Gastrocnemius medialis (tissue), 4 donors: ENCODE results near the gene ERF. TPM values are rescaled to one million over a fixed set of nuclear protein-coding genes. Genes with fewer than 3 reads are reported as not detected.
A peak's percentile ranks its signal among the peaks of the same experiment; 100 is the strongest.

Experiments
- ATAC-seq, 2 donors: fragments of 150-250 bp; one replicate each; pipeline ENCODE4 v1.9.1; 2016
- DNase-seq, 2 donors: peaks; one replicate each; pipeline ENCODE4 v3.0.0-alpha.2; 2019
- H3K27ac ChIP-seq, 4 donors: fragments of 200-600 bp; sonication (generic); 1 replicate in 1 of 4; 2 replicates in 3 of 4; pipeline ENCODE4 v1.5.1; 2016 to 2018; ENCODE audit warnings: mild to moderate bottlenecking in 2 of 4, moderate library complexity in 1 of 4
- H3K27me3 ChIP-seq, 3 donors: fragments of 200-600 bp; sonication (generic) in 2 of 3; 1 replicate in 1 of 3; 2 replicates in 2 of 3; pipeline versions ENCODE4 v1.5.1 to v1.6.0; 2016 to 2019; ENCODE audit warnings: mild to moderate bottlenecking in 1 of 3, moderate library complexity in 1 of 3
- H3K36me3 ChIP-seq, 2 donors: fragments of 200-600 bp; sonication (generic) in 1 of 2; one replicate each; pipeline ENCODE4 v1.5.1; 2017 to 2018
- H3K4me1 ChIP-seq, 2 donors: fragments of 200-600 bp; sonication (generic) in 1 of 2; one replicate each; pipeline ENCODE4 v1.5.1; 2016 to 2017; ENCODE audit warnings: mild to moderate bottlenecking in 2 of 2
- H3K4me3 ChIP-seq, 4 donors: fragments of 200-600 bp; sonication (generic) in 3 of 4; 1 replicate in 1 of 4; 2 replicates in 3 of 4; pipeline ENCODE4 v1.5.1; 2016 to 2019; ENCODE audit warnings: mild to moderate bottlenecking in 2 of 4
- H3K9me3 ChIP-seq, 3 donors: fragments of 200-600 bp; sonication (generic) in 2 of 3; 1 replicate in 1 of 3; 2 replicates in 2 of 3; pipeline ENCODE4 v1.5.1; 2016 to 2019
- CTCF ChIP-seq, 5 experiments: fragments of 450-650 bp in 3 of 5; fragments of 200-600 bp in 2 of 5; sonication (generic) in 2 of 5; IDR thresholded peaks in 4 of 5; conservative IDR thresholded peaks in 1 of 5; 1 replicate in 4 of 5; 2 replicates in 1 of 5; pipeline ENCODE4 v1.5.1; 2016 to 2019; ENCODE audit warnings: antibody characterized with exemption in 5 of 5, mild to moderate bottlenecking in 3 of 5, moderate library complexity in 3 of 5
- POLR2A ChIP-seq, 2 donors: fragments of 450-650 bp; IDR thresholded peaks; one replicate each; pipeline ENCODE4 v1.6.1; 2017; ENCODE audit warnings: antibody characterized with exemption in 2 of 2, mild to moderate bottlenecking in 2 of 2, moderate library complexity in 2 of 2
- in situ Hi-C, 4 donors: fragments of 200-750 bp; cut with MboI; loops; one replicate each; pipeline versions ENCODE4 v1.15.0 to v1.8.0; 2017; ENCODE audit warnings: low sequenced_read_pairs in 4 of 4
- intact Hi-C: fragments of 100-400 bp; cut with DNase I; formaldehyde crosslinking; loops from one replicate; pipeline ENCODE4 v1.15.1; 2023; ENCODE audit warnings: low total_unique reads
- total RNA-seq, 4 donors: library from RNA; depleted of rRNA; stranded (reverse); fragments of >200 nt; gene quantifications; one replicate each; pipeline versions ENCODE4 v1.1.0 to v1.2.3, GENCODE V29; 2016

The ERF gene
- total RNA-seq, 4 donors from 2014 or later: 14.0 to 26.7 (median 14.8) TPM

GRCh38 chr19:42270346-42271044, 15.6 kb upstream of the ERF start:
- no peaks in the 10 kb centered on the region for H3K9me3 ChIP-seq
- intact Hi-C loops: no loop called here
- in situ Hi-C loops: no loop called here
- DNase-seq (peak in 1 of 2 donors; percentile 78), ATAC-seq (peak in 1 of 2 donors; percentile 2)
- peak overlapping the region; percentile 93 to 96 (median 96) for H3K27ac ChIP-seq
- TF ChIP-seq POLR2A (IDR thresholded peaks at IDR 0.05) (peak; percentile 41 to 65), CTCF (IDR thresholded peaks at IDR 0.05 in 4 of 5, conservative IDR thresholded peaks at IDR 0.05 in 1 of 5) (no peak)
- H3K4me1 ChIP-seq: peaks cover 35 to 40% of the 10 kb centered on the region in 2 donors
- H3K27me3 ChIP-seq: no peaks in the 10 kb centered on the region
- peak overlapping the region; percentile 66 to 79 (median 68) for H3K4me3 ChIP-seq
- peaks cover 0 to 33% of the 10 kb centered on the region in 2 donors for H3K36me3 ChIP-seq

DNA sequence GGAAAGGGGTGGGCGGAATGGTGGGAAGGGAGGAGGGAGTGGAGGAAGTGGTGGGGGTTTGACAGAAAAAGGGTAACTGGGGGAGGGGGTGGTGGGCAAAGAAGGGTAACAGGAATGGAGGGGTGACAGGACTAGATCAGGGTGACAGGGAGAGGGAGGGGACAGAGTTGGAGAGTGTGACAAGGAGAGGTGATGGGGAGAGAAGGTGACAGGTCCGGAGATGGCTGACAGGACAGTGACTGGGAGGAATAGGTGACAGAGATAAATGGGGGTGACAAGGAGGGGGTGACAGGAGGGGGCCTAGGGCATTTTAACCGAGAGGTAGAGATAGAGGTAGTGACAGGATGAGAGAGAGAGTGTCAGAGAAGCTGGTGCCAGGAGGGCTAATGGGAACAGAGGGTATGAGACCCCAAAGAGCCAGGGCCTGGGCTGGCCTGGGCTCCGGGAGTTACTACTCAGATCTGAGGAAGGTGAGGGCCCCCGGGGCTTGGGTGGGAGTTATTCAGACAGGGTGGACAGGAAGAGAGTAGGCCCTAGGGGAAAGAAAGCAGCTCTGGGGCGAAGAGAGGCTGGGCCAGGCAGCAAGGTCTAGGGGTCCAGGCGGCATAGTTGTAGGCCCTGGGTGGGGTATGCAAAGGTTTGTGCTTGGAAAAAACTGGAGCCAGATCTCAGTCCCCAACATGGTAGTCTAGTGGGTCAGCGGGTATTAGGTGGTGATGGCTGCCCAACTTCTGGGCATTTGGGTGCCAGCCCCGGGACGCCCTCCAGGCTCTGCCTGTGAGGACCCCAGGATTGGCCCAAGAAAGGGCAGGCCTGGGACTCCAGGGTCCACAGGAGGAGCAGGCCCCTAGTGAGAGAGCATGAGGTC, 14.8 kb upstream of the ERF start:
- ATAC-seq: no peak
- TF ChIP-seq CTCF (IDR thresholded peaks at IDR 0.05 in 4 of 5, conservative IDR thresholded peaks at IDR 0.05 in 1 of 5): no peak
- no peak for DNase-seq
- intact Hi-C loops (loop anchor here (1.0 kb wide), 1 partner anchor 14 kb away; no protein-coding TSS in a partner anchor), in situ Hi-C loops (no loop called here)
- no peaks in the 10 kb centered on the region for H3K27me3 ChIP-seq
- no peaks in the 10 kb centered on the region for H3K9me3 ChIP-seq
- H3K4me3 ChIP-seq: peak overlapping the region; percentile 66 to 79 (median 68)
- H3K36me3 ChIP-seq: peaks cover 0 to 29% of the 10 kb centered on the region in 2 donors
- H3K4me1 ChIP-seq: peaks cover 30 to 34% of the 10 kb centered on the region in 2 donors
- H3K27ac ChIP-seq: peak overlapping the region; percentile 93 to 96 (median 96)

- Histone ChIP-seq H3K4me1 (peaks cover 30% of the 10 kb centered on the region in 2 donors), H3K27ac (peak within 1 kb of the TSS; percentile 95 to 98 (median 97)), H3K4me3 (peak within 1 kb of the TSS; percentile 68 to 79 (median 74)), H3K36me3 (peaks cover 0 to 20% of the 10 kb centered on the region in 2 donors), H3K27me3 (no peaks in the 10 kb centered on the region), H3K9me3 (no peaks in the 10 kb centered on the region)
- in situ Hi-C loops: no loop called here
- TF ChIP-seq CTCF (IDR thresholded peaks at IDR 0.05 in 4 of 5, conservative IDR thresholded peaks at IDR 0.05 in 1 of 5) (no peak), POLR2A (IDR thresholded peaks at IDR 0.05) (peak in 1 of 2 donors; percentile 18)
- intact Hi-C loops: loop anchor here (1.0 kb wide), 4 partner anchors 14 to 56 kb away; partner anchors contain the start of genes ERF and MEGF8
- peak; percentile 100 for DNase-seq
- ATAC-seq: peak; percentile 84 to 91
Measured at GRCh38 chr19:42268704-42269477, 14.0 kb upstream of the ERF start, which contains the start of gene CIC. Gene CIC (plus strand): TSS chr19:42269252. CDS start chr19:42271784, 2,532 bp downstream.

DNA sequence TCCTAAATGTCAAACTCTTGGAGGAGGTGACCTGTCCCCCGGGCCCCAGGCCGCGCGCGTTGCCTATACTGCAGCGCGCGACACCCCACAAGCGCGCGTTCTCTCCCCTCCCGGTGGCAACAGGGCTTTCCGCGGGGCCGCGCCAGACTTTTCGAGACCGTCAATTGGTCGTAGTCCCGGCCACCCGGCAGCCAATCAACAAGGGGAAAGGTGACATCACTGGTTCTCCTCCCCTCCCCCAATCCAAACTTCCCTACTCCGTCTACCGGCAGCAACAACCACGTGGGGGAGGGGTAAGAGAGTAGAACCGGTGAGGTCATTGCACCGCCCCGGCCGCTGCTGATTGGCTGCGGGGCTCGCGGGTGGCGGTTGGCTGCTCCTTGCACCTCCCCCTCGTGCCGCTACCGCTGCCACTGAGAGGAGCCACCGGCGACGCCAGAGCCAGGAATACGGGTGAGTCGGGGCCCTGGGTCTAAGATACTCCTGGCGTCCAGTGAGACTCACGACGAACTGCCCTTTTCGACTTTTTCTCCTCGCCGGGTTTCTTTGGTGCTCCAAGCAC, 13.3 kb upstream of the ERF start:
- no peaks in the 10 kb centered on the region for H3K9me3 ChIP-seq
- ATAC-seq (peak; percentile 71), DNase-seq (peak; percentile 99 to 100)
- H3K27me3 ChIP-seq: no peaks in the 10 kb centered on the region
- intact Hi-C loops: loop anchor here (1.0 kb wide), 3 partner anchors 13 to 57 kb away; partner anchors contain the start of genes ERF and MEGF8
- TF ChIP-seq CTCF (IDR thresholded peaks at IDR 0.05 in 4 of 5, conservative IDR thresholded peaks at IDR 0.05 in 1 of 5) (peak in 1 of 5 experiments; percentile 15), POLR2A (IDR thresholded peaks at IDR 0.05) (peak; percentile 73 to 87)
- H3K4me3 ChIP-seq: peak overlapping the region; percentile 68 to 77 (median 72)
- in situ Hi-C loops: no loop called here
- peaks cover 30% of the 10 kb centered on the region in 2 donors for H3K4me1 ChIP-seq
- peaks cover 0 to 14% of the 10 kb centered on the region in 2 donors for H3K36me3 ChIP-seq
- peak overlapping the region; percentile 95 to 98 (median 97) for H3K27ac ChIP-seq
